ENCODE data around the gene SLC1A5. TPM values are rescaled to one million over a fixed set of nuclear protein-coding genes. Genes with fewer than 3 reads are reported as not detected.

Gene SLC1A5
- total and polyA plus RNA-seq, 5 experiments from 2014 or later = 2.5 to 8.2 (median 6.1) TPM

DNA sequence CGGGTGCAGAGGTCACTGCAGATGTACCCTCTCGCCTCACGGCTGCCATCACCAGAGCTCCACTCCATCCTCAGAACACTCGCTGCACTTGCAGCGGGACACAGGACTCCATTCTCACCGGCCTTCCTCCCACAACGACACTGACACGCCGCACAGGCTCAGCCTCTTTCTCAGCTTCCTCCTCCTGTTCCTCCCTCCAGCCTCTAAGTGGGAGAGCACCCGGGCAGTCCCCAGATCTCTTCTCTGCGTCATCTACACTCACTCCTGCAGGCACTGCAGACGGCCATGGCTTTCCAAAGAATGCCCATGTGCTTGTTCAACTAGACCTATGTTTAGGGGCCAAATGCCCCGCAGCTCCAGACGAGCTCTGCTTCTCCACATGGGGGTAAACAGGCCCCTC lies 56.8 kb downstream of the SLC1A5 start:
- Mint-ChIP-seq H3K36me3 (peaks cover 0 to 71% (median 3%) of the 10 kb centered on the region in 3 donors), H3K27me3 (no peaks in the 10 kb centered on the region), H3K4me3 (peak overlapping the region in 2 of 10 donors; percentile 60 to 63), H3K9me3 (no peaks in the 10 kb centered on the region), H3K4me1 (peaks cover 14 to 24% (median 19%) of the 10 kb centered on the region in 4 donors), H3K27ac (peak overlapping the region in 4 of 10 donors; percentile 15 to 89 (median 76))
- ATAC-seq (no peak), DNase-seq (no peak)
- POLR2A ChIA-PET = interaction anchor here (0.5 to 1.6 kb wide), 3 partner anchors 14 to 1201 kb away, joined by 3 to 7 read pairs (median 3); no protein-coding TSS in a partner anchor

DNA sequence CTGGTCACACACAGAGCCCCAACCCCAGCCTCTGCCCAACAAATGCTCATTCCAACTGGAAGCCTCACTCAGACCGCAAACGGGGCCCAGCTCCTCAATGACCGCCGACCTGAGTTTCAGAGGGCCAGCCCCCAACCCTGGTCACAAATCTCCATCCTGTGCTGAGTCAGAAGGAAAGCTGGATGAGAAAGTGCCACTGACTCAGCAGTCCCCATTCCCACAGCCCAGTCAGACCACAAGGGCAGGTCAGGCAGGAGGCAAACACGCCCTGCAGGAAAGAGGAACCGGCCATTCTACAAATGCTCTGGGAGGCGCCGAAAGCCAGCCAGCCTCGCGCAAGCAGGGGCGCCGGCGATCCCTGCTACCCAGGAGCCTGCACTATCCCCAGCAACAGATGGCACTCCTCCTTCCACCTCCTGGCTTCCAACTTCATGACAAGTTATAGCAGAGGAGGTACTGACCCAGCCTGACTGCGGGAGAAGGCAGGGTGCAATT lies 57.3 kb downstream of the SLC1A5 start:
- ATAC-seq = no peak
- Mint-ChIP-seq H3K4me3 (peak overlapping the region in 1 of 10 donors; percentile 63), H3K36me3 (peaks cover 0 to 74% (median 3%) of the 10 kb centered on the region in 3 donors), H3K27me3 (no peaks in the 10 kb centered on the region), H3K27ac (peak overlapping the region in 2 of 10 donors; percentile 15 to 83), H3K9me3 (no peaks in the 10 kb centered on the region), H3K4me1 (peaks cover 14 to 27% (median 20%) of the 10 kb centered on the region in 4 donors)
- no peak for DNase-seq
- POLR2A ChIA-PET = interaction anchor here (0.5 to 1.6 kb wide), 3 partner anchors 14 to 69 kb away, joined by 3 to 7 read pairs (median 4); no protein-coding TSS in a partner anchor

DNA sequence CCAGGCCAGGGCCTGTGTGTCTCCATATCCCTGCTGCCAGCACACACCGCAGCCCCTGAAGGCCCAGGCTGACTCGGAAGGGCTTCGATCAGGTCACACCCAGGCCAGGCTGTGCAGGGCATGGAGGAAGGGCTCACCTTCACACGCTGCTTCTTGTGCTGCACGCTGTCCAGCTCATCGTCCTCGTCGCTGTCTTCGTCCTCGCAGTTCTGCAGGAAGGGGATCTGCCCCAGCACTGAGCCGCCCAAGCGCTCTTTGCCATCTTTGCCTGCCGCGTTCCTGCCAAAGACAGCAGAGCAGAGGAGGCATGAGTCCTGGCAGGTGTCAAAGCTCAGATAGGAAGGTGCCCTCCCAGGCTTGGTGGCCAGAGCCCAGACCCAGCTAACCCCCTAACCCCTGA lies 57.8 kb downstream of the SLC1A5 start:
- POLR2A ChIA-PET = interaction anchor here (0.5 to 1.6 kb wide), 3 partner anchors 13 to 70 kb away, joined by 3 to 7 read pairs (median 4); no protein-coding TSS in a partner anchor
- Mint-ChIP-seq H3K4me3 (no peak overlapping the region), H3K4me1 (peaks cover 14 to 27% (median 20%) of the 10 kb centered on the region in 4 donors), H3K27ac (peak overlapping the region in 1 of 10 donors; percentile 15), H3K27me3 (no peaks in the 10 kb centered on the region), H3K9me3 (no peaks in the 10 kb centered on the region), H3K36me3 (peaks cover 0 to 75% (median 6%) of the 10 kb centered on the region in 3 donors)
- DNase-seq (no peak), ATAC-seq (no peak)

DNA sequence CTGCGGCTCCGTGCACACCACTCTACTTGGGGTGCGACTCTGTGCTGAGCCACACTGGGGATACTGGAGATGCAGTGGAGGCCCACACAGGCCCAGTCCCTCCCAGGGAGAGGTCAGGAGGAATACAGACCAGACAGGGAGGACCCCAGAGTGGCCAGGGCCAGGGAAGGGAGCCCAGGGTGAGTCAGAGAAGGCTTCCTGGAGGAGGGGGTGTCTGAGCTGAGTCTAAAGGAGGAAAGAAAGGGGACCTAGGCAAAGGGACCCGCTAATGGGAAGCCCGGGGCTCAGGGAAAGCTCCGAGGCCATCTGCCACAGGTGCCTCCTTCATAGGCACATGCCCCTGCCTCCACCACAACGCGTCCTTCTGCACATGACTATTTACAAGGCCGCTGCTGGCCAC lies 58.2 kb downstream of the SLC1A5 start:
- H3K27me3 Mint-ChIP-seq = no peaks in the 10 kb centered on the region
- H3K27ac Mint-ChIP-seq = peak overlapping the region in 1 of 10 donors; percentile 62
- H3K9me3 Mint-ChIP-seq = no peaks in the 10 kb centered on the region
- no peak overlapping the region for H3K4me3 Mint-ChIP-seq
- H3K36me3 Mint-ChIP-seq = peaks cover 0 to 75% (median 8%) of the 10 kb centered on the region in 3 donors
- POLR2A ChIA-PET = interaction anchor here (0.8 to 4.1 kb wide), 4 partner anchors 13 to 26 kb away, joined by 3 to 48 read pairs (median 10); no protein-coding TSS in a partner anchor
- DNase-seq (no peak), ATAC-seq (no peak)
- peaks cover 14 to 27% (median 20%) of the 10 kb centered on the region in 4 donors for H3K4me1 Mint-ChIP-seq

DNA sequence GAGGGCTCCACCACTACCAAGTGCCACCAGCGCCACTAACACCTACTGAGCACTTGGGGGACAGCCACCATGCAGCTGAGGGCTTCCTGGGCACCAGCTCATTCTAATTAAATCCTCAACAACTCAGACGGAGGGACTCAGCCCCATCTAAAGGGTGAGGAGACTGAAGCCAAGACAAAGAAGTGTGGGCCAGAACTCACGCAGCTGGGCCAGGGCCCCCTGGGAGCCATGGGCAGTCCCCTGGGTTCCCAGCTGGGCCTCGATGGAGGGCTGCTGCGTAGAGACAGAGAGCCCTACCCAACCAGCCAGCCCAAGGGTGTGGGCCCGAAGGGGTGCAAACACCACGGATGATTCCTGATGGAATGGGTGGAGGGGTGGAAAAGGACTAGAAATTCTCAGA lies 58.7 kb downstream of the SLC1A5 start:
- Mint-ChIP-seq H3K4me1 (peaks cover 14 to 27% (median 21%) of the 10 kb centered on the region in 4 donors), H3K9me3 (no peaks in the 10 kb centered on the region), H3K4me3 (no peak overlapping the region), H3K27ac (peak overlapping the region in 2 of 10 donors; percentile 56 to 92), H3K36me3 (peaks cover 0 to 75% (median 8%) of the 10 kb centered on the region in 3 donors), H3K27me3 (no peaks in the 10 kb centered on the region)
- no peak for ATAC-seq
- DNase-seq = no peak
- POLR2A ChIA-PET = interaction anchor here (0.8 to 5.8 kb wide), 4 partner anchors 14 to 25 kb away, joined by 3 to 52 read pairs (median 30); no protein-coding TSS in a partner anchor

DNA sequence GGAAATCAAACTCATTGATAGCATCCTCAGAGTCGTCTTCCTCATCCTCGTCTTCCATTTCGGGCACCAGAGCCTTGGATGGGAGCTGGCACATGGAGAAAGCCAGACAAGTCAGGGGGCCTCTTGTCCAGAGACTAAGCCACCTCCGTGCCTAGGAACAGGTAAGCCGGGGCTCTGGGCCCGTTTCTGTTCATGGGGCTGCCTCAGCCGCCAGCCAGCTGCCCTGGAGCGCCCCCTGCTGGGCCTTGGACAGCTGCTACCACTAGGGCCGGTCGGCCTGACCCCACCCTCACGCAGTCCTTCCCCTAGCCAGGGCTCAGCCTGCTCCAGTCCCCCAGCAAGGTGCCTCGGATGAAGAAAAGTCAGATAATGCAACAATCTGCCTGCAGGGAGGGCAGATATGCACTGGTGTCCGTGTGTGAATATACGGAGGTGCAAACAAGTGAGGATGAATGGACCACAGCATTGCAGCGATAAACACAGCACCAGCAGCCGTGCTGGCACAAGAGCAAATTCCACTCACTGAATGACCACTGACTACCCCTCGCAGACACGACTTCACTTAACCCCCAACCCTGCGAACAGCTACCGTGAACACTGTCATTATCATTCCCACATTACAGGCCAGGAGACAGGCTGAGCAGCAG lies 59.6 kb downstream of the SLC1A5 start:
- H3K4me3 Mint-ChIP-seq = peak overlapping the region in 8 of 10 donors; percentile 24 to 75 (median 47)
- no peaks in the 10 kb centered on the region for H3K9me3 Mint-ChIP-seq
- POLR2A ChIA-PET = interaction anchor here (0.9 to 5.8 kb wide), 6 partner anchors 11 to 118 kb away, joined by 3 to 52 read pairs (median 9); no protein-coding TSS in a partner anchor
- H3K27me3 Mint-ChIP-seq = no peaks in the 10 kb centered on the region
- DNase-seq (peak; percentile 64 to 93 (median 83)), ATAC-seq (peak; percentile 94 to 95)
- peaks cover 0 to 75% (median 8%) of the 10 kb centered on the region in 3 donors for H3K36me3 Mint-ChIP-seq
- H3K4me1 Mint-ChIP-seq = peaks cover 14 to 27% (median 22%) of the 10 kb centered on the region in 4 donors
- peak overlapping the region in 7 of 10 donors; percentile 14 to 92 (median 26) for H3K27ac Mint-ChIP-seq

DNA sequence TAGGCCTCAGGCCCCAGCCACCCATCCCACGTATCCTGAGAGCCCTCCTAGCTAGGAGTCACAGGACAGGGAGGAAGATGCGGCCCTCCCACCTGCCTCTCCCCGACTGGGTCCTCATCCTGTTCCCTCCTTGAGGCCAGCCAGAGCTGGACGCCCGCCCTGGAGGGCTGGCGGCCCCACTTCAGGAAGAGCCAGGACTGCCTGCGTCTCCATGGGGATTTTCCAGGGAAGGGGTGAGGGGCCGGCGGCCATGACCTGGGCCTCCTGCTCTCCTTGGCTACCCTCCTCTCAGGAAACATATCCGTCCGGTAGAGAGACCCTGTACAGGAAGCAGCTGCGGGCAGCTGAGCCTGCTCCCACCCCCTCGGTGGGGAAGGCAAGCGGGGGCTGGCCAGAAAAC lies 60.2 kb downstream of the SLC1A5 start:
- Mint-ChIP-seq H3K36me3 (peaks cover 0 to 72% (median 8%) of the 10 kb centered on the region in 3 donors), H3K27me3 (no peaks in the 10 kb centered on the region), H3K9me3 (no peaks in the 10 kb centered on the region), H3K4me1 (peaks cover 19 to 29% (median 25%) of the 10 kb centered on the region in 4 donors), H3K27ac (peak overlapping the region in 3 of 10 donors; percentile 15 to 81 (median 26)), H3K4me3 (peak overlapping the region in 2 of 10 donors; percentile 24 to 47)
- POLR2A ChIA-PET = interaction anchor here (0.6 to 5.8 kb wide), 7 partner anchors 10 to 133 kb away, joined by 3 to 52 read pairs (median 5); no protein-coding TSS in a partner anchor
- DNase-seq = no peak
- ATAC-seq = no peak

DNA sequence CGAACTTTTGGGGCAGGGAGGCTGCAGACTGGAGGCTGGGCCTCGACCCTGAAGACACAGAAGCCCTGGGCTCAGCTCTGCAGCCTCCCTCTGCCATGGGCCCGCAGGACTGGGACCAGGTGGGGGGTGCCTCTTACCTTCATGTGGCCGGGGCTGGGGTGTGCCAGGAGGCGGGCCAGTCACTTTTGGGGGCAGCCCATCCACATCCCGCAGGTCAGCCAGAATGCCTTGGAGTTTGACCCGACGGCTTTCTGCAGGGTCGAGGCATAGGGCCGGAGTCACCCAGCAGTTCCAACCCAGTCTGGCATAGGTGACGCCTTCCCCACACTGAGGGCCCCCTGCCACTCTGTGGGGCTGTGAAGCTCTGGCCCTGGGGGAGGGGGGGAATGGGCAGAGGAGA lies 60.6 kb downstream of the SLC1A5 start:
- H3K27ac Mint-ChIP-seq = no peak overlapping the region
- no peak overlapping the region for H3K4me3 Mint-ChIP-seq
- H3K27me3 Mint-ChIP-seq = no peaks in the 10 kb centered on the region
- no peak for DNase-seq
- POLR2A ChIA-PET = interaction anchor here (0.6 to 5.8 kb wide), 6 partner anchors 10 to 132 kb away, joined by 3 to 52 read pairs (median 9); no protein-coding TSS in a partner anchor
- no peak for ATAC-seq
- H3K36me3 Mint-ChIP-seq = peaks cover 0 to 68% (median 8%) of the 10 kb centered on the region in 3 donors
- H3K4me1 Mint-ChIP-seq = peaks cover 20 to 31% (median 27%) of the 10 kb centered on the region in 4 donors
- H3K9me3 Mint-ChIP-seq = no peaks in the 10 kb centered on the region

DNA sequence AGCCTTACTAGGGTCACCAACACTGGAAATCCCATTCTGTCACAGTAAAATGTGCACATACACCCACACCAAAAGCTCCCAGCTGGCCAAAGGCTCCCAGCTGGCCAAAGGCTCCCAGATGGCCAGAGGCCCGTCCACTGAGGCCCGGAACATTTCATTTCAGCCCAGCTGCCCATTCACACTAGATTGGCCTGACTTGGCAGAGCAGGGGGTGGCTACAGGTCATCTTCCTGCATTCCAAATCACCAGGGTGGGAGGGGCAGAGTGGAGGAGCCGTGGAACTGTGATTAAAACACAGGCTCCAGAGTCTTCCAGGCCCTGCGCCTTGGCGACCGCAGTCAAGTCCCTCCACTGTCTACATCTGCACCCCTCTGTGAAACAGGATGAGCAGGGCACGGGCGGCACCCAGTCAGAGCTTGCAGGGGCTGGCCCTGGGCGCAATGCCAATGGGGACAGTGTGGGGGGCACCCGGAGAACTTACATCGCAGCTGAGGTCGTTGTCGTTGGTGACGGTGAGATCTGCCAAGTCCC lies 61.4 kb downstream of the SLC1A5 start:
- Mint-ChIP-seq H3K36me3 (peaks cover 0 to 67% (median 8%) of the 10 kb centered on the region in 3 donors), H3K27ac (no peak overlapping the region), H3K4me1 (peaks cover 27 to 36% (median 28%) of the 10 kb centered on the region in 4 donors), H3K27me3 (no peaks in the 10 kb centered on the region), H3K4me3 (no peak overlapping the region), H3K9me3 (no peaks in the 10 kb centered on the region)
- DNase-seq = no peak
- no peak for ATAC-seq
- POLR2A ChIA-PET = interaction anchor here (1.4 to 5.8 kb wide), 4 partner anchors 9 to 22 kb away, joined by 3 to 52 read pairs (median 26); no protein-coding TSS in a partner anchor

DNA sequence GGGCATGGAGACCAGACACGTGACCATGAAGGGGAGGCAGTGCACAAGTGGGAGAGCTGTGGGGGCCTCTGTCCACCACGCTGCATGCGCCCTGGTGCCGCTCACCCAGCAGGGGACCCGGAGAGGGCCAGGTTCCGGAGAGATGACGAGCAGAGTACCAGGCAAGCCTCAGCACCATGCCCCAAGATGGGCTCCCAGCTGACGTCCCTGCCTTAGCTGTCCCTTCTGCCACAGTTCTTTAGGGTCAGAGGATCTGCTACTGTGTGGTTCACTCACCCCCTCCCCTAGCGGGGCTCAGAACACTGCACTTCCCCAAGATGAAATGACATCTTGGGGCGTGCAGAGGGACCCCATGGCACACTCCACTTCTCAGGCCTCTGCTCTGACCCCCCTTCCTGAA lies 61.8 kb downstream of the SLC1A5 start:
- DNase-seq = no peak
- POLR2A ChIA-PET = interaction anchor here (1.4 to 5.8 kb wide), 3 partner anchors 12 to 22 kb away, joined by 3 to 52 read pairs (median 48); no protein-coding TSS in a partner anchor
- H3K4me3 Mint-ChIP-seq = peak overlapping the region in 1 of 10 donors; percentile 29
- H3K27ac Mint-ChIP-seq = peak overlapping the region in 2 of 10 donors; percentile 40 to 55
- H3K4me1 Mint-ChIP-seq = peaks cover 24 to 35% (median 29%) of the 10 kb centered on the region in 4 donors
- peaks cover 0 to 65% (median 8%) of the 10 kb centered on the region in 3 donors for H3K36me3 Mint-ChIP-seq
- H3K27me3 Mint-ChIP-seq = no peaks in the 10 kb centered on the region
- no peak for ATAC-seq
- H3K9me3 Mint-ChIP-seq = no peaks in the 10 kb centered on the region

DNA sequence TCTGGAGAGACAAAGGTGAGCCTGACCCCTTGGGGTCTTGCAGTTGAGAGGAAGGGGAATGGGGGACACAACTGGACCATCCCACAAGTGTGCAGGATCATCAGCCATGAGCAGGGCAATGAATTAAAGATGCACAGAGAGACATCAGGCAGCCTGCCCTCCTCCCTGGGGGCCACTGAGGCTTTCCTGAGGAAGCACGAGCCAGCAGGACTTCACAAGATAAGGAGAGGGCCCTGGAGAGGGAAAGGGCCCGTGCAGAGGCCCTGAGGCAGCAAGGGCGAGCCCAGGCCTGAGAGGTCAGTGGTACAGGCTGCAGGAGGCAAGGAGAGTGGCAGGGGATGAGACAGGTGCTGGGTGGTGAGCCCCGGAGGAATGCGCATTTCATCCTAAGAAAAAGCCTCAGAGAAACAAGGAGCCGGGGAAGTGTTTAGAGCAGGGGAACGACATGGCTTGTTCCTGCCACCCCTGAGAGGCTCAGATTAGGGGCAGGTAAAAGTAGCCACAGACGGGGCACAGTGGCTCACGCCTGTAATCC lies 62.5 kb downstream of the SLC1A5 start:
- peaks cover 24 to 36% (median 31%) of the 10 kb centered on the region in 4 donors for H3K4me1 Mint-ChIP-seq
- H3K36me3 Mint-ChIP-seq = peaks cover 0 to 63% (median 8%) of the 10 kb centered on the region in 3 donors
- no peaks in the 10 kb centered on the region for H3K27me3 Mint-ChIP-seq
- no peaks in the 10 kb centered on the region for H3K9me3 Mint-ChIP-seq
- ATAC-seq (no peak), DNase-seq (no peak)
- POLR2A ChIA-PET = interaction anchor here (1.4 to 5.8 kb wide), 3 partner anchors 12 to 21 kb away, joined by 3 to 52 read pairs (median 48); no protein-coding TSS in a partner anchor
- no peak overlapping the region for H3K4me3 Mint-ChIP-seq
- H3K27ac Mint-ChIP-seq = peak overlapping the region in 1 of 10 donors; percentile 55
